EL (cell line): ENCODE results near the gene SLC12A7.
"Not testable (repeated sequence)": the region's sequence is repeated elsewhere in the genome, so short reads cannot be mapped to it uniquely, and the experiment has no call there.

Experiments
- DNase-seq: peaks from one replicate; pipeline ENCODE4 v3.0.0-alpha.2; 2016

The SLC12A7 gene

GRCh38 chr5:1075555-1075881 is 36.3 kb downstream of the SLC12A7 start:
- no peak for DNase-seq

GRCh38 chr5:1074816-1075554 is 36.9 kb downstream of the SLC12A7 start:
- DNase-seq: no peak

GRCh38 chr5:1074226-1074625 is 37.6 kb downstream of the SLC12A7 start:
- no peak for DNase-seq

GRCh38 chr5:1073239-1074102 is 38.4 kb downstream of the SLC12A7 start:
- no peak for DNase-seq

- DNase-seq: no peak
Observed at GRCh38 chr5:1069720-1070088, 42.2 kb downstream of the SLC12A7 start.

- DNase-seq: no peak
Observed at GRCh38 chr5:1068895-1069719, 42.8 kb downstream of the SLC12A7 start.

GRCh38 chr5:1068204-1068894 is 43.5 kb downstream of the SLC12A7 start:
- DNase-seq: no peak

GRCh38 chr5:1067141-1068121 is 44.4 kb downstream of the SLC12A7 start:
- no peak for DNase-seq

GRCh38 chr5:1066676-1067075 is 45.2 kb downstream of the SLC12A7 start:
- no peak for DNase-seq

GRCh38 chr5:1065891-1066650 is 45.8 kb downstream of the SLC12A7 start:
- no peak for DNase-seq

GRCh38 chr5:1065143-1065750 is 46.6 kb downstream of the SLC12A7 start:
- no peak for DNase-seq

GRCh38 chr5:1064383-1065142 is 47.3 kb downstream of the SLC12A7 start:
- no peak for DNase-seq

GRCh38 chr5:1063661-1064382 is 48.0 kb downstream of the SLC12A7 start:
- DNase-seq: no peak

- no peak for DNase-seq
Observed at GRCh38 chr5:1062761-1063568, 48.9 kb downstream of the SLC12A7 start.

GRCh38 chr5:1061916-1062315 is 49.9 kb downstream of the SLC12A7 start:
- DNase-seq: no peak

- DNase-seq: not testable (repeated sequence)
Observed at GRCh38 chr5:1061292-1061691, 50.6 kb downstream of the SLC12A7 start.

- DNase-seq: no peak
Observed at GRCh38 chr5:1060535-1060981, 51.3 kb downstream of the SLC12A7 start.

- no peak for DNase-seq
Observed at GRCh38 chr5:1059884-1060263, 52.0 kb downstream of the SLC12A7 start.
